ENCODE measurements around the gene DYNC2H1.

GRCh38 chr11:103067118-103067517 is 42.1 kb upstream of the DYNC2H1 start:
- TF ChIP-seq, protein P1, sequence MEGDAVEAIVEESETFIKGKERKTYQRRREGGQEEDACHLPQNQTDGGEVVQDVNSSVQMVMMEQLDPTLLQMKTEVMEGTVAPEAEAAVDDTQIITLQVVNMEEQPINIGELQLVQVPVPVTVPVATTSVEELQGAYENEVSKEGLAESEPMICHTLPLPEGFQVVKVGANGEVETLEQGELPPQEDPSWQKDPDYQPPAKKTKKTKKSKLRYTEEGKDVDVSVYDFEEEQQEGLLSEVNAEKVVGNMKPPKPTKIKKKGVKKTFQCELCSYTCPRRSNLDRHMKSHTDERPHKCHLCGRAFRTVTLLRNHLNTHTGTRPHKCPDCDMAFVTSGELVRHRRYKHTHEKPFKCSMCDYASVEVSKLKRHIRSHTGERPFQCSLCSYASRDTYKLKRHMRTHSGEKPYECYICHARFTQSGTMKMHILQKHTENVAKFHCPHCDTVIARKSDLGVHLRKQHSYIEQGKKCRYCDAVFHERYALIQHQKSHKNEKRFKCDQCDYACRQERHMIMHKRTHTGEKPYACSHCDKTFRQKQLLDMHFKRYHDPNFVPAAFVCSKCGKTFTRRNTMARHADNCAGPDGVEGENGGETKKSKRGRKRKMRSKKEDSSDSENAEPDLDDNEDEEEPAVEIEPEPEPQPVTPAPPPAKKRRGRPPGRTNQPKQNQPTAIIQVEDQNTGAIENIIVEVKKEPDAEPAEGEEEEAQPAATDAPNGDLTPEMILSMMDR (optimal IDR thresholded peaks at IDR 0.05 in 1 of 3, IDR thresholded peaks at IDR 0.05 in 1 of 3, conservative IDR thresholded peaks at IDR 0.05 in 1 of 3; ENCODE audit: extremely low read depth in 1 of 3, insufficient read depth in 2 of 3, low read length in 3 of 3) = no peak
- no peak for TF ChIP-seq EZH2 (IDR thresholded peaks at IDR 0.05; ENCODE audit: low read length)
